B cell (primary cell): Measurements from ENCODE around the gene CRYBG2. TPM values are rescaled to one million over a fixed set of nuclear protein-coding genes. Genes with fewer than 3 reads are reported as not detected.
A peak's percentile ranks its signal among the peaks of the same experiment; 100 is the strongest.

Experiments used
- ATAC-seq: fragments of 200-7000 bp; cut with Tn5 transposase; one replicate; pipeline ENCODE4 v1.10.0; 2021; ENCODE audit warnings: low read depth, mild to moderate bottlenecking, moderate number of reproducible peaks, moderate library complexity
- CTCF ChIA-PET: fragments of 350-600 bp; sonication (Branson Sonifier 250); formaldehyde crosslinking; loops from one replicate; lab custom pipeline; 2021; ENCODE audit warnings: antibody characterized with exemption, inconsistent platforms; lab: Charles Lee
- POLR2A ChIA-PET: fragments of 350-600 bp; sonication (Branson Sonifier 250); formaldehyde crosslinking; loops from one replicate; lab custom pipeline; 2021; ENCODE audit warnings: antibody characterized with exemption; lab: Charles Lee
- DNase-seq: peaks from one replicate; pipeline ENCODE4 v3.0.0; 2013
- H2AFZ ChIP-seq: 2 replicates; pipeline ENCODE4 v1.6.1; 2012; ENCODE audit warnings: mild to moderate bottlenecking, low read depth, low read length; ENCODE audit not compliant: insufficient read depth, poor library complexity, severe bottlenecking
- H3K27ac ChIP-seq, 2 donors: 1 replicate in 1 of 2; 2 replicates in 1 of 2; pipeline ENCODE4 v1.5.1; 2012 to 2013; ENCODE audit warnings: low read length in 2 of 2, mild to moderate bottlenecking in 2 of 2, moderate library complexity in 1 of 2
- H3K27me3 ChIP-seq, 4 experiments: fragments of 200-600 bp in 1 of 4; sonication (generic) in 1 of 4; replicated peaks in 1 of 4; 1 replicate in 2 of 4; 2 replicates in 2 of 4; pipeline versions ENCODE4 v1.6.1 to v1.7.0; 2013 to 2016; ENCODE audit warnings: low read length in 3 of 4, mild to moderate bottlenecking in 2 of 4, mixed read lengths in 1 of 4, moderate library complexity in 1 of 4; ENCODE audit not compliant: insufficient read depth in 4 of 4, control insufficient read depth in 3 of 4; ENCODE audit errors: control extremely low read depth in 1 of 4
- H3K36me3 ChIP-seq, 2 experiments: replicated peaks in 1 of 2; 1 replicate in 1 of 2; 2 replicates in 1 of 2; pipeline versions ENCODE4 v1.6.1 to v1.7.1; 2013; ENCODE audit warnings: low read length in 1 of 2; ENCODE audit not compliant: insufficient read depth in 2 of 2, control insufficient read depth in 1 of 2; ENCODE audit errors: control extremely low read depth in 1 of 2, extremely low read depth in 1 of 2
- H3K4me1 ChIP-seq, 2 donors: fragments of 200-600 bp in 1 of 2; sonication (generic) in 1 of 2; 1 replicate in 1 of 2; 2 replicates in 1 of 2; pipeline versions ENCODE4 v1.5.1 to v1.6.1; 2013 to 2017; ENCODE audit warnings: low read length in 2 of 2; ENCODE audit not compliant: control insufficient read depth in 2 of 2, insufficient read depth in 2 of 2
- H3K4me2 ChIP-seq: replicated peaks from 2 replicates; pipeline ENCODE3; 2012; ENCODE audit warnings: mild to moderate bottlenecking, low read depth, low read length; ENCODE audit not compliant: poor library complexity, severe bottlenecking
- H3K4me3 ChIP-seq, 5 experiments: fragments of 200-600 bp in 1 of 5; sonication (generic) in 1 of 5; 1 replicate in 3 of 5; 2 replicates in 2 of 5; pipeline versions ENCODE4 v1.5.1 to v1.7.0; 2011 to 2016; ENCODE audit warnings: low read length in 4 of 5, mild to moderate bottlenecking in 4 of 5, low read depth in 2 of 5, control low read depth in 1 of 5, moderate library complexity in 1 of 5; ENCODE audit not compliant: insufficient read depth in 1 of 5; ENCODE audit errors: control extremely low read depth in 1 of 5, extremely low read depth in 1 of 5
- H3K79me2 ChIP-seq: fragments of 200-600 bp; sonication (generic); one replicate; pipeline ENCODE4 v1.6.0; 2016; ENCODE audit warnings: low read length; ENCODE audit not compliant: control insufficient read depth, insufficient read depth
- H3K9ac ChIP-seq: fragments of 200-600 bp; sonication (generic); 2 replicates; pipeline ENCODE4 v1.6.1; 2017; ENCODE audit warnings: mild to moderate bottlenecking, low read length, moderate library complexity
- H3K9me3 ChIP-seq, 3 donors: one replicate each; pipeline versions ENCODE4 v1.6.1 to v1.7.1; 2013; ENCODE audit warnings: low read length in 2 of 3; ENCODE audit not compliant: control insufficient read depth in 2 of 3, insufficient read depth in 1 of 3; ENCODE audit errors: control extremely low read depth in 1 of 3
- H4K20me1 ChIP-seq: 2 replicates; pipeline ENCODE4 v1.6.0; 2012; ENCODE audit warnings: mild to moderate bottlenecking, low read length; ENCODE audit not compliant: insufficient read depth, control insufficient read depth, poor library complexity, severe bottlenecking
- H3K27ac Mint-ChIP-seq: one replicate; pipeline ENCODE4 v1.8.0; 2021; ENCODE audit warnings: mixed read lengths
- H3K27me3 Mint-ChIP-seq: one replicate; pipeline ENCODE4 v1.8.0; 2021; ENCODE audit warnings: mixed read lengths
- H3K4me1 Mint-ChIP-seq: one replicate; pipeline ENCODE4 v1.8.0; 2021; ENCODE audit warnings: mixed read lengths
- H3K4me3 Mint-ChIP-seq: one replicate; pipeline ENCODE4 v1.8.0; 2021; ENCODE audit warnings: mixed read lengths
- H3K9me3 Mint-ChIP-seq: one replicate; pipeline ENCODE4 v1.8.0; 2022; ENCODE audit warnings: mixed read lengths; ENCODE audit not compliant: insufficient read depth
- EZH2 ChIP-seq: IDR thresholded peaks from 2 replicates; pipeline ENCODE4 v1.6.1; 2012; ENCODE audit warnings: borderline replicate concordance, low read depth, mild to moderate bottlenecking, moderate library complexity, low read length; ENCODE audit not compliant: insufficient read depth, poor library complexity, severe bottlenecking
- WGBS: methylation state at CpG from one replicate; pipeline ENCODE4 v1.1.5; 2013; ENCODE audit warnings: missing lambda C conversion rate; ENCODE audit not compliant: insufficient coverage; 5-methylcytosine and 5-hydroxymethylcytosine counted together
- intact Hi-C: fragments of 100-400 bp; cut with micrococcal nuclease; formaldehyde crosslinking; loops from one replicate; pipeline ENCODE4 v1.10.0; 2022
- polyA plus RNA-seq: library from polyadenylated mRNA; depleted of rRNA; stranded (reverse); fragments of >200 nt; gene quantifications from 2 replicates; pipeline ENCODE4 v1.2.3, GENCODE V29; 2012
- total RNA-seq, 2 donors: library from RNA; stranded (reverse); fragments of 120-200 nt in 1 of 2; gene quantifications; 1 replicate in 1 of 2; 2 replicates in 1 of 2; pipeline versions ENCODE4 v1.2.3 to v1.2.4, GENCODE V29; 2013 to 2022
- TF ChIP-seq, protein P1 (sequence below): fragments of 200-600 bp; IDR thresholded peaks from one replicate; pipeline ENCODE4 v1.8.0; 2022; ENCODE audit warnings: antibody characterized with exemption, mild to moderate bottlenecking

Gene CRYBG2
- total and polyA plus RNA-seq, 2 donors (not counting 1 experiment from before 2014, with no cell fraction given) = 3.3 to 5.3 TPM

DNA sequence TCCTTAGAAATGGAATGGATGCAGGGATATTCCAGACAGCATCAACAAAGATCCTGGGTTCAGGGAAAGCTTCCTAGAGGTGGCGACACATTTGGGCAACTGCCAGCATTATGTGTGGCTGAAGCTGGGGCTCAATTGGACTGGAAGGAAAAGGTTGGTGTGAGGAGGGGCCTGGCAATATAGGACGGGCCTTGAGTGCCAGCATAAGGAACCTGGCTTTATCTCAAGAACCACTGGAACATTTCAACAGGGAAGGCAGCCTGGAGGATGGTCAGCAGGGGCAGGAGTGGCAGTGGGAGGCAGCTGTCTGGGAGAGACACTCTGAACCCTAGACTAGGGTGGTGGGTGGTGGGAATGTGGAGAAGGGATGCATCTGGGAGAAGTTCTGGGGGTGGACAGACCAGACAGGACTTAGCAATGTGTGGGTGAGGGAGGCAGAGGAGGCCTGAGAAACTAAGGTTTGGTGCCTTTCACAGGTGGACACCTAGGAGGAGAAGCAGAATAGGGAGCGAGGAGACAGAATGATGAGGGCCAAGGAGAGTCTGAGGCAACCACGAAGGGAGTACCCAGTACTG lies 70.6 kb downstream of the CRYBG2 start:
- H3K9me3 ChIP-seq = no peaks in the 10 kb centered on the region
- H3K27me3 ChIP-seq = no peaks in the 10 kb centered on the region
- Mint-ChIP-seq H3K27me3 (no peaks in the 10 kb centered on the region), H3K9me3 (no peaks in the 10 kb centered on the region), H3K4me3 (peak overlapping the region; percentile 87), H3K27ac (peak overlapping the region; percentile 97), H3K4me1 (peaks cover 86% of the 10 kb centered on the region)
- peak overlapping the region; percentile 93 to 96 for H3K27ac ChIP-seq
- H3K4me2 ChIP-seq = peak overlapping the region; percentile 27
- peaks cover 2 to 19% of the 10 kb centered on the region in 2 experiments for H3K36me3 ChIP-seq
- 95% methylated on average over 4 of the region's 4 CpGs for WGBS
- peaks cover 45% of the 10 kb centered on the region for H3K79me2 ChIP-seq
- DNase-seq = no peak
- intact Hi-C loops = loop anchor here (10.0 kb wide), 1 partner anchor 1891 kb away; the partner anchor contains the start of gene PTAFR
- ChIA-PET CTCF (interaction anchor here (1.9 to 26.4 kb wide), 4 partner anchors 36 to 149 kb away, joined by 5 to 1400 read pairs (median 48); partner anchors contain the start of genes CD52, DHDDS and UBXN11), POLR2A (interaction anchor here (3.3 to 21.9 kb wide), 2 partner anchors 7 to 34 kb away, joined by 17 to 1239 read pairs; partner anchors contain the start of gene CD52)
- no peak overlapping the region for H2AFZ ChIP-seq
- H4K20me1 ChIP-seq = peaks cover 22% of the 10 kb centered on the region
- TF ChIP-seq EZH2 = no peak
- TF ChIP-seq, protein P1, sequence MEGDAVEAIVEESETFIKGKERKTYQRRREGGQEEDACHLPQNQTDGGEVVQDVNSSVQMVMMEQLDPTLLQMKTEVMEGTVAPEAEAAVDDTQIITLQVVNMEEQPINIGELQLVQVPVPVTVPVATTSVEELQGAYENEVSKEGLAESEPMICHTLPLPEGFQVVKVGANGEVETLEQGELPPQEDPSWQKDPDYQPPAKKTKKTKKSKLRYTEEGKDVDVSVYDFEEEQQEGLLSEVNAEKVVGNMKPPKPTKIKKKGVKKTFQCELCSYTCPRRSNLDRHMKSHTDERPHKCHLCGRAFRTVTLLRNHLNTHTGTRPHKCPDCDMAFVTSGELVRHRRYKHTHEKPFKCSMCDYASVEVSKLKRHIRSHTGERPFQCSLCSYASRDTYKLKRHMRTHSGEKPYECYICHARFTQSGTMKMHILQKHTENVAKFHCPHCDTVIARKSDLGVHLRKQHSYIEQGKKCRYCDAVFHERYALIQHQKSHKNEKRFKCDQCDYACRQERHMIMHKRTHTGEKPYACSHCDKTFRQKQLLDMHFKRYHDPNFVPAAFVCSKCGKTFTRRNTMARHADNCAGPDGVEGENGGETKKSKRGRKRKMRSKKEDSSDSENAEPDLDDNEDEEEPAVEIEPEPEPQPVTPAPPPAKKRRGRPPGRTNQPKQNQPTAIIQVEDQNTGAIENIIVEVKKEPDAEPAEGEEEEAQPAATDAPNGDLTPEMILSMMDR = no peak
- H3K4me1 ChIP-seq = peaks cover 75 to 88% of the 10 kb centered on the region in 2 donors
- ATAC-seq = no peak
- H3K9ac ChIP-seq = no peak overlapping the region
- no peak overlapping the region for H3K4me3 ChIP-seq

DNA sequence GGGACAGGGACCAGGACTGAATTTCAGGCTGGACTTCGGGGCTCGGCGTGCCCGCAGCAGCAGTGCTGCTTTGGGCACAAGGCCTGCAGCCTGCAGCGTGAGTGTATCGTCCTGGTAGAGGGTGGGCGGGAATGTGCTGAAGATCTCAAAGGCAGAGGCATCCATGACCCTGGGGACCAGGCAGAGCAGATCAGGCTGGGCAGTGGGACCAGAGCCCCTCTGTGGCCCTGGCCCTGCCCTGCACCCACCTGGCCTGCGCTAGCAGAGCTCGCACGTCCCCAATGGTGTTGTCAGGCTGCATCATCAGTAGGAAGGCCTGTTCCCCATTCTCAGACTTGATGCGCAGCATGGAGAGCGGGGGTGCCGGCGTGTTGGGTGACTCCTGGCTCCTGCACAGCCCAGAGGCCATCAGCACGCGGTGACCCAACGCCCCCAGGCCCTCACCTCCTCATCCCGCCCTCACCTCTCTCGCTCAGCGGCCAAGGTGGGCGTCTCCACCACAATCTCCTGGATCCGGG lies 71.5 kb downstream of the CRYBG2 start:
- Histone ChIP-seq H3K79me2 (peaks cover 45% of the 10 kb centered on the region), H3K27ac (peak overlapping the region in 1 of 2 donors; percentile 96), H3K9ac (no peak overlapping the region), H2AFZ (no peak overlapping the region), H3K4me1 (peaks cover 66 to 83% of the 10 kb centered on the region in 2 donors), H4K20me1 (peaks cover 22% of the 10 kb centered on the region), H3K9me3 (no peaks in the 10 kb centered on the region), H3K36me3 (peaks cover 2 to 22% of the 10 kb centered on the region in 2 experiments), H3K4me3 (no peak overlapping the region), H3K27me3 (no peaks in the 10 kb centered on the region), H3K4me2 (no peak overlapping the region)
- ChIA-PET POLR2A (interaction anchor here (3.8 to 21.9 kb wide), 2 partner anchors 7 to 35 kb away, joined by 62 to 1239 read pairs; partner anchors contain the start of gene CD52), CTCF (interaction anchor here (26.4 kb wide), 1 partner anchor 36 kb away, joined by 1400 read pairs; the partner anchor contains the start of genes CD52 and UBXN11)
- ATAC-seq (no peak), DNase-seq (no peak)
- WGBS = 93% methylated on average over 15 of the region's 22 CpGs
- Mint-ChIP-seq H3K4me3 (peak overlapping the region; percentile 87), H3K9me3 (no peaks in the 10 kb centered on the region), H3K27me3 (no peaks in the 10 kb centered on the region), H3K4me1 (peaks cover 76% of the 10 kb centered on the region), H3K27ac (peak overlapping the region; percentile 97)
- intact Hi-C loops = loop anchor here (10.0 kb wide), 1 partner anchor 1892 kb away; the partner anchor contains the start of gene PTAFR
- TF ChIP-seq, protein P1 = no peak
- no peak for TF ChIP-seq EZH2
